GM18498 (cell line): ENCODE measurements around the gene MOB3B.
"Not testable (repeated sequence)": the region's sequence is repeated elsewhere in the genome, so short reads cannot be mapped to it uniquely, and the experiment has no call there.

Experiments
- ATAC-seq: cut with Tn5 transposase; IDR thresholded peaks from one replicate; pipeline ENCODE4 v1.9.1; 2021; ENCODE audit warnings: mild to moderate bottlenecking, moderate library complexity; ENCODE audit not compliant: unreplicated experiment

Gene MOB3B

DNA sequence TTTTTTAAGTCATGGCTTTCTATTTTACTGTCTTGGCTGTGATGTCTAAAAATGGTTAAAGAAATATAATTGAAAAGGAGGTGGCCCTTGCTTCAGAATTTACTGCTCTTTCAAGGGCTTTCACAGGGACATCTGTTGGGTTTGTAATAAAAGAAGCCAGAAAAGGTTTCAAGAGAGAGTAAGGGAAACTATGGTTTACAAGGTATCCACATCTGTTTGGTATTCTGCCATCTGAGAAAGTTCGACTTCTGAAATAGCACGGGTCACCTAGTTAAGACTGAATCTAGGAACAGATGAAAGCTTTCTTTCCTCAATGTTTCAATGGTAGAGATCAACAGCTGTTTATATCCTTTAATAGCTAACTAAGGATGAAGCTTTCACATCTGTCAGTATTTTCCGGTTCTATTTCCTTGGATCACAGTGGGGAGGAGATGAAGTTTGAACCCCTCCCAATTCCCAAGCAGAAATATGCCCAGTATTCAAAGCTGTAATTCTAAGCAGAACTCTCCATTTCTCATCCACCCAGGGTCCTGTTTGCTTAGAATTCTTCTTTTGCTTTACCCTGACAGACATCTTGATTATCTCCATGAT, 78.3 kb downstream of the MOB3B start:
- ATAC-seq: peak; percentile 66

DNA sequence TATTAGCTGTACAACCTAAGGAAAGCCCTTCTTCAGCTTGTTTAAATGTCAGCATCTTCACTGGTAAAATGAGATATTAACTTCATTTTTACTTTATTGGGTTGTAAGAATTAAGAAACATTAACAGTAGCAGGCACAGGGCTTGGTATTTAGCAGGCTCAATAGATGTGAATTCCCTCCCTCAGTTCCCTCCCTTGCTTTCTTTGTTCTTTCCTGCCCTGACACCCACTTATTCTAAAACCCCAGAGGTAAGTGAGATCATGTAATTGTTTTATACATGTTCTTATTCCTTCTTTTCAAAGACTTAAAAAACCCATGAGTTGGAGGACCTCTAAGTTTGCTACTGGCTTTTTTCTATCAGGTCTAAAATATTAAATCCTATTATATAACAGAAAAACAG, 78.9 kb downstream of the MOB3B start:
- ATAC-seq: no peak

DNA sequence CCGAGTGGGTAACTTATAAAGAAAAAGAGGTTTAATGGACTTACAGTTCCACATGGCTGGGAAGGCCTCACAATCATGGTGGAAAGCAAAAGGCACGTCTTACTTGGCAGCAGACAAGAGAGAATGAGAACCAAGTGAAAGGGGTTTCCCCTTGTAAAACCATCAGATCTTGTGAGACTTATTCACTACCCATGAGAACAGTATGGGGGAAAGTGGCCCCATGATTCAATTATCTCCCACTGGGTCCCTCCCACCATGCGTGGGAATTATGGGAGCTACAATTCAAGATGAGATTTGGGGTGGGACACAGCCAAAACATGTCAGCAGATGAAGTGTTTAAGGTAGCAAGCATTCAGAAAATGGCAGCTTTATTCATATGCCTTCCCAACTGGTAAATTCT, 81.3 kb downstream of the MOB3B start:
- not testable (repeated sequence) for ATAC-seq

GRCh38 chr9:27447031-27447683, 82.5 kb downstream of the MOB3B start:
- no peak for ATAC-seq

DNA sequence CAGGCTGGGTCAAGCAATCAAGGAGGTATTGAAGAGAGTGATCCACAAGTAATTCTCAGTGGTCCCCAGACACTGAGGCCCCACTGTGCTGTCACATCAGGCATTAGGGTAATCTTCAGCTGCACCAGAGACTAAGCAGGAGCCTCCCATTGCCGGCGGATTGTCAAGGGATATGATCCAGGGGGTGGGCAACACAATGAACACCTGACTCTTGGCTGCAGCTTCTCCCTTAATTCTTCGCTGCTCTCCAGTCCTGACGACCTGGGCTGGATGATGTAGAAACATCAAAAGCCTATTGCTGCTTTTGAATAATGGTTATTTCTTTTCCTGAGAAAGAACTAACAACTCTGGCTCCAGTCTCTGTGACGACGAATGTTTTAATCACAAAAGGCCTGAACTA, 83.9 kb downstream of the MOB3B start:
- no peak for ATAC-seq

DNA sequence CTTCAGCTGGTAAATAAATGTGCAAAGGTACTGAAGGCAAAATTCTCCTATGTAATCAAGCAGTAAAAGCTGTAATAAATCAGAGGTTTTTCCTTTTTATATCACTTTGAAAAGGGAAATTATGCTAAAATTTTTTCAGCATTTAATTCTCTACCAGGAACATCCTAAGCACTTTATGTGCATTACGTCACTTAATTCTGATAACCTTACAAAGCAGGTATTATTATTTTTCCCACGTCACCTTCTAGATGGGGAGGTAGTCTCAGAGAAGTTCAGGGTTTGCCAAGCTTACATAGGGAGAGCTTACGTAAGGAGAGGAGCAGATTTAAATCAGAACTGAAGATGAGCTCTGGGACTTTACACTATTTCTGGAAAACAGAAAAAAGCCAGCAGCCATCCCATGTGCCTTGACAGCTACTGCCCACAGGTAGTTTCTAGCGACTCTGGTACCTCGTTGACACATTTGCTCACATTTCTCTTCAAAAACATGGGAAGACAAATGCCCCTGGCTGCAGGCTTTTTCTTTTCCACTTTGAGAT, 84.5 kb downstream of the MOB3B start:
- ATAC-seq: no peak

DNA sequence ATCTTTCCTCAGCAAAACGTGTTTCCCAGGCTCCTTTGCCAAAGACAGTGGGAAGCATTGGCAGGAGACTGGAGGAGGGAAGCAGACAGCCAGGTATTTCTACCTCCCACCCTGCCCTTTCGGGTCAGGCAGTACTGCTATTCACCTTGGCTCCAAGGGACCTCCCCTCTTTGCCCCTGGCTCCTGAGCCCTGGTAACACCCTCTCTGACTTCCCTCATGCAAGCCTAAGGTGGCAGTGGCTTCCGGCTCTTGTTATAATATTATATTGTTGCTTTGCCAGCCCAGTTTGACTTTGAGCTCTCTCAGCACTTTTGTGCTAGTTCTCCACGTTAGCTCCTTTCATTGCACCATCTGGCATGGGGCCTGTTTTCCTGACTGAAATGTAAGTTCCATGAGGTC, 87.2 kb downstream of the MOB3B start:
- ATAC-seq: no peak

DNA sequence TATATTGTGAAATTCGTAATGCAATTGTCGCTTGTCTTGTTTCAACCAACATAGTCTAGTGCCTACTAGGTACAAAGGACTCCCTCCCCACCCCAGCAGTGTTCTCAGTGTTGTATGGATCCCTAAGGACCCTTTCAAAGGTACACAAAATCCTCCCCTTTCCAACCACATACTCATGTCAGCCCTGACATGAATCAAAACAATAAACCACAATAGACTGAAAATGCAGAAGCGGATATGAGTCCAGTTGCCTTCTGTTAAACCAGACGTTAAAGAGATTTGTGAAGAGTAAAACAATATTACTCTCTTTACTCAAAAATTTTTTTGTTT, 87.9 kb downstream of the MOB3B start:
- ATAC-seq: peak; percentile 95

- no peak for ATAC-seq
Observed at GRCh38 chr9:27440888-27441740, 88.5 kb downstream of the MOB3B start.

DNA sequence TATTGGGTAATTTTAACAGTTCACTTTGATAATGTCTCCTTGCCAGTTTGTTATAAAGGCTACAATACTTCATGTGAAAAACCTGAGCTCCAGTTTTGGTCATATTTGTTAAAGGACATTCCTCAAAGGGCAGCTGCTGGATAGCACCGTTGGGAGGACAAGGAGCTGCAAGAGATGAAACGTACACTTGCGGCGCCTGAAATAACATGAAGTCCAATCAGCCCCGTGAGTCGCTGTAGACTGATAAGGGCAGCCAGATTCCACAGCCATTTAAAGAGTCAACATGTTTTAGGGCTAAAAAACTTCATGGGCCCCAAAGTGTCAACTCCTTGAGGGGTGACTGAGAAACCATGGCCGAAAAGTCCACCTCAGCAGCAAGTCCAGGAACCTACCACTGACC, 91.1 kb downstream of the MOB3B start:
- no peak for ATAC-seq

- no peak for ATAC-seq
Observed at GRCh38 chr9:27437652-27438373, 91.8 kb downstream of the MOB3B start.

- no peak for ATAC-seq
Observed at GRCh38 chr9:27436234-27436633, 93.4 kb downstream of the MOB3B start.

GRCh38 chr9:27433631-27434325, 95.8 kb downstream of the MOB3B start:
- no peak for ATAC-seq

- no peak for ATAC-seq
Observed at GRCh38 chr9:27432308-27432707, 97.3 kb downstream of the MOB3B start.

GRCh38 chr9:27431543-27432147, 98.0 kb downstream of the MOB3B start:
- ATAC-seq: no peak

GRCh38 chr9:27430750-27431535, 98.7 kb downstream of the MOB3B start:
- ATAC-seq: no peak

- no peak for ATAC-seq
Observed at GRCh38 chr9:27429917-27430316, 99.7 kb downstream of the MOB3B start.

DNA sequence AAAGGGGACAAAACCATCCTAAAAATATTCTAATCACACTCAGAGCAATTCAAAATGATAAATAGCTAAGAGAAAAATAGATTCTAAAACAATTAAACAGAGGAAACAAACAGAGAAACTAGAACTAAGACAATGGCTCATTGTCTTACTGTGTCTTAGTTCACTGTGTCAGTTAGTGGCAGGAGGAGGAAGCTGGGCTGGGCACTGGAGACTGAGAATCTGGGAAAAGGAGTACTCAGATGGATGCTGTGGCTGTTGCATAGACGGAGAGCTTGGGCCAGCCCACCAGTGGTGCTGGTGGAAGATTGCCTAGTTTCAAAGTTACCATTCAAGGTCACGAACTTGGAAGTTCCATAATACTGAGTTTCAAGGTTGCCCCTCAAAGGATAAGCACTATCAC, 100.2 kb downstream of the MOB3B start:
- ATAC-seq: no peak

DNA sequence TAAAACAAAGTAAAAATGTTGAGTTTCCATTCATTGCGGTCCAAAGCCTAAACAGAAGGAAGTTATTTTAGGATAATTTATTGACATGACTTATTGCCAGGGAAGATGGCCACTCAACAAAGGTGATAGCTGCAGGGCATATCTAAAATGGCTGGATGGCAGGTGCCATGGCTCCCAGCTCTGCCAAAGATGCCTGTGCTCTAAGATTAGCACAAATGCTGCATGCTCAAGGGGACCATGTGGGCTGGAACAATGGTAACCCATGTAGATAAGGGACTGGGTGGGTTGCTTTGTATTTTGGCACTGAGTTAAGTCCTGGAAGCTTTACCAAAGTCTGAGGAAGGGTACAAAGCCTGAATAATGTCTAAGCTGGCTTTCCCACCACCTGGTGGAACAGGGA, 101.1 kb downstream of the MOB3B start:
- no peak for ATAC-seq

GRCh38 chr9:27427272-27427643, 102.4 kb downstream of the MOB3B start:
- ATAC-seq: no peak
